Panc1 (cell line): ENCODE data around the gene E2F8. TPM values are rescaled to one million over a fixed set of nuclear protein-coding genes. Genes with fewer than 3 reads are reported as not detected.

Source experiments
- ATAC-seq: fragments of 200-7000 bp; cut with Tn5 transposase; 2 replicates; pipeline ENCODE4 v1.9.1; 2020; ENCODE audit warnings: mild to moderate bottlenecking, moderate library complexity
- BruUV-seq: library from RNA; stranded (reverse); fragments of 400-500 nt; replicated peaks from 2 replicates; lab custom pipeline; 2021; lab: Mats Ljungman, UMichigan
- CTCF ChIA-PET: fragments of 300-600 bp; sonication (Branson Sonifier 250); formaldehyde crosslinking; loops from one replicate; lab custom pipeline; 2022; ENCODE audit warnings: antibody characterized with exemption; lab: Charles Lee
- POLR2A ChIA-PET: fragments of 300-600 bp; sonication (Branson Sonifier 250); formaldehyde crosslinking; loops from one replicate; lab custom pipeline; 2022; ENCODE audit warnings: antibody characterized with exemption; lab: Charles Lee
- DNase-seq: peaks from one replicate; pipeline ENCODE4 v3.0.0-alpha.2; 2010; ENCODE audit warnings: low read depth, low spot score
- H3K27ac ChIP-seq: 2 replicates; pipeline ENCODE4 v1.5.1; 2011; ENCODE audit warnings: mild to moderate bottlenecking, low read length, inconsistent platforms
- H3K27me3 ChIP-seq: fragments of 200-500 bp; sonication (Bioruptor generic); 2 replicates; pipeline ENCODE4 v1.6.0; 2014; ENCODE audit warnings: low read length, inconsistent platforms; ENCODE audit not compliant: control insufficient read depth, insufficient read depth
- H3K36me3 ChIP-seq: fragments of 200-500 bp; sonication (Bioruptor generic); 2 replicates; pipeline ENCODE4 v1.5.1; 2014; ENCODE audit warnings: inconsistent platforms, mild to moderate bottlenecking, low read length, moderate library complexity; ENCODE audit not compliant: control insufficient read depth, insufficient read depth
- H3K4me1 ChIP-seq: 2 replicates; pipeline ENCODE4 v1.5.1; 2011; ENCODE audit warnings: inconsistent platforms, mild to moderate bottlenecking, low read length, moderate library complexity; ENCODE audit not compliant: control insufficient read depth, insufficient read depth
- H3K4me3 ChIP-seq, 2 experiments: 2 replicates each; pipeline ENCODE4 v1.5.1; 2011 to 2012; ENCODE audit warnings: low read depth in 2 of 2, low read length in 2 of 2, mild to moderate bottlenecking in 2 of 2, inconsistent platforms in 1 of 2, moderate library complexity in 1 of 2
- H3K9me3 ChIP-seq: fragments of 200-500 bp; sonication (Bioruptor generic); 2 replicates; pipeline ENCODE4 v1.5.1; 2014; ENCODE audit warnings: low read depth, mild to moderate bottlenecking, inconsistent platforms, low read length, moderate library complexity; ENCODE audit not compliant: control insufficient read depth, insufficient read depth
- CTCF ChIP-seq: fragments of 450-650 bp; IDR thresholded peaks from 2 replicates; pipeline ENCODE4 v1.5.1; 2017; ENCODE audit warnings: mild to moderate bottlenecking
- POLR2AphosphoS5 ChIP-seq: IDR thresholded peaks from 2 replicates; pipeline ENCODE4 v1.6.1; 2012; ENCODE audit warnings: mild to moderate bottlenecking, low read depth, low read length, moderate library complexity
- REST ChIP-seq, 2 experiments: IDR thresholded peaks; 2 replicates each; pipeline ENCODE4 v1.6.1; 2011 to 2012; ENCODE audit warnings: low read depth in 2 of 2, control low read depth in 1 of 2, low read length in 1 of 2, mild to moderate bottlenecking in 1 of 2, moderate library complexity in 1 of 2; ENCODE audit not compliant: insufficient read depth in 1 of 2
- SIN3A ChIP-seq: IDR thresholded peaks from 2 replicates; pipeline ENCODE4 v1.6.1; 2012; ENCODE audit warnings: low read depth, mild to moderate bottlenecking, low read length, moderate library complexity, borderline replicate concordance; ENCODE audit not compliant: insufficient read depth
- TCF7L2 ChIP-seq: IDR thresholded peaks from 2 replicates; pipeline ENCODE4 v1.6.1; 2011; ENCODE audit warnings: mild to moderate bottlenecking, low read depth, low read length, inconsistent platforms
- in situ Hi-C: cut with HindIII; loops from 2 replicates; pipeline ENCODE4 v1.10.0; 2016; ENCODE audit warnings: low sequenced_read_pairs, low pct_unique_long_range_greater_than_20kb
- intact Hi-C: fragments of 100-400 bp; cut with micrococcal nuclease; formaldehyde crosslinking; loops from one replicate; pipeline ENCODE4 v1.10.0; 2022; ENCODE audit not compliant: unreplicated experiment
- total RNA-seq: library from RNA; stranded (reverse); gene quantifications from one replicate; pipeline ENCODE4 v1.2.1, GENCODE V29; 2021; ENCODE audit not compliant: unreplicated experiment

The E2F8 gene
- total RNA-seq, 1 experiment from 2014 or later = 14.2 TPM

DNA sequence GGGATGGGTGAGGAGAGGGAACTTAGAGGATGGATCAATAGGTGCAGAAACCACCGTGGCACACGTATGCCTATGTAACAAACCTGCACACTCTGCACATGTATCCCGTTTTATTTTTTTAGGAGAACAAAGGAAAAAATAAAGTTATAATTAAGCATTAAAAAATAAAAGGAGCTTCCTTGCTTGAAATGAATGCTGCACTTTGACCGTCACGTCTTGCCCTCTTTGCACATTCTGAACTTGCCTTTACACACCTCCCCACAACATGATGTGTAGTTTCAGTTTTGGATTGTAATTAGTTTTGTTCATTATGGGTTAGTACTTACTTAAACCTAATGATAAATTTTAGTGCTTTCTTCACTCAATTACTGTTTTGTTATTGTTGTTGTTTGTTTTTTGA, 35.9 kb downstream of the E2F8 start:
- peaks cover 4% of the 10 kb centered on the region; the same call in 1 of the 2 replicates for H3K27me3 ChIP-seq
- no peak overlapping the region for H3K4me3 ChIP-seq
- H3K36me3 ChIP-seq = no peaks in the 10 kb centered on the region
- ATAC-seq = no peak
- no peaks in the 10 kb centered on the region for H3K9me3 ChIP-seq
- ChIA-PET CTCF (no interaction called here), POLR2A (interaction anchor here (0.7 kb wide), 1 partner anchor 11 kb away, joined by 6 read pairs; no protein-coding TSS in a partner anchor)
- no TSS peak for BruUV-seq
- in situ Hi-C loops (no loop called here), intact Hi-C loops (no loop called here)
- TF ChIP-seq CTCF = no peak
- TF ChIP-seq SIN3A = no peak
- TF ChIP-seq TCF7L2 = no peak
- no peak for TF ChIP-seq REST (IDR thresholded peaks at IDR 0.05; ENCODE audit: insufficient read depth in 1 of 2, low read depth in 2 of 2, low read length in 1 of 2)
- no peak for TF ChIP-seq POLR2AphosphoS5
- no peak overlapping the region for H3K27ac ChIP-seq
- 0 out of 2 replicates have a peak, but pooled peaks cover 6% of the 10 kb centered on the region for H3K4me1 ChIP-seq
- no peak for DNase-seq

DNA sequence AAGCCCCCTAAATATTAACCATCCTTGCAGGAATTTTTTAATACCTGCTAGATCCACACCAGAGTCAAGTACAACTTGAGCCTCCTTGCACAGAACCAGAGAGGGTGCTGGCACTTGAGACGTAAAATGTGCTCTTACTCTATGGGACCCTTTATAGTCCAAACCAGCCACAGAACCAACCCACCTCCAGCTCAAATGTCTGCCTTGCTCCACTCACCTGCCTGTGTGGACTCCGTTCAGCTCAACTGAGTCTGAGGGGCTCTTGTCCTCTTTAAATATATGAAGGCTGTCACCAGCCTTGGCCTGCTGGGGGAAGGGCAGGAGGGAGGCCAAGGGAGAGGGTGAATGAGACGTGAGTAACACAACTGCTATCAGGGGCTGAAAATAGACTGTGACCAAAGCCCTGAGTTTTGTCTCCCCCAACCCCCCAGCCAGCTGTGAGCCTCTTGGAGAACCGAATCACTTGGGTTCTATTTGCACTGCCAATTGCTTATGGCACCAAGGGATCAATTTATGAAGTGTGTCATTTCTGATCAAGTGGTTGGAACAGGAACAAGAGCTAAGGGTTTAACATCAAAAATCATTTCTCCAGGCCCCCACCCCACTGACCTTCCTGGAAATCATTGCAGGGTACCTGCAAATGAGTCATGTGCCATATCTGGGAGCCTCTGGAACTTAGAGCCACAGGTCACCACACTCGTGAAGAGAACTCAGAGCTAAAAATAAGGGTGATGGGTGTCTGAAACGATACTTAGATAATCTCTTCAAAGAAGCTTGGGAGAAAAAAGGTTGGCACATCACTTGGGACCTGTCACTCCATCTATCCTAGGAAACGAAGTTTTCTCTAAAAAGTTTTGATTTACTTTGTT, 38.8 kb downstream of the E2F8 start, which contains the start of gene CSRP3:
Gene CSRP3 (minus strand): TSS at position 247 of the 869 bp plus-strand sequence. CDS start 9,535 bp downstream, outside the sequence.
- no TSS peak for BruUV-seq
- Histone ChIP-seq H3K4me3 (no peak within 1 kb of the TSS), H3K9me3 (no peaks in the 10 kb centered on the region), H3K27me3 (0 out of 2 replicates have a peak, but pooled peaks cover 2% of the 10 kb centered on the region), H3K27ac (peak within 1 kb of the TSS; percentile 59; the same call in 1 of the 2 replicates), H3K36me3 (no peaks in the 10 kb centered on the region), H3K4me1 (0 out of 2 replicates have a peak, but pooled peaks cover 6% of the 10 kb centered on the region)
- ChIA-PET CTCF (no interaction called here), POLR2A (no interaction called here)
- intact Hi-C loops (no loop called here), in situ Hi-C loops (no loop called here)
- DNase-seq (no peak), ATAC-seq (no peak)
- no peak for TF ChIP-seq CTCF
- no peak for TF ChIP-seq POLR2AphosphoS5
- TF ChIP-seq TCF7L2 = no peak
- TF ChIP-seq SIN3A = no peak
- no peak for TF ChIP-seq REST (IDR thresholded peaks at IDR 0.05; ENCODE audit: insufficient read depth in 1 of 2, low read depth in 2 of 2, low read length in 1 of 2)
